ENCODE data around the gene PTEN.

DNA sequence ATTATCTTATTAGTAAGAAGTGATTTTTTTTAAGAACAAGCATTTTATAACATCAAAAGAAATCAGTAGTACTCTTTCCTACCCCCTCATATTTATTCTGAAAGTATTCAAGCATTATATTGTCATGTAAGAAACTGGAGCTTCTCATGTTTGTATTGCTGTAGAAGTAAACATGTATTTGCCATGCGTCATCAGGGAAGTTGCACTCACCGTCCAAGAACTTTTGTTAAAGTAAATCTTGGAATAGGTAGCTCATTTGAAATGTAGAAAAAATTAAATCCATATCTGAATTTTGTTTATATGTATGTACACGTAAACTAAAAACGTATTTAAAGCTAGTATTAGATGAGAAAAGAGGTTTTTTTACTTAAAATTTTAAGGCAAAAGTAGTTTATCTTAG, 96.8 kb downstream of the PTEN start:
- TF ChIP-seq, protein P1, sequence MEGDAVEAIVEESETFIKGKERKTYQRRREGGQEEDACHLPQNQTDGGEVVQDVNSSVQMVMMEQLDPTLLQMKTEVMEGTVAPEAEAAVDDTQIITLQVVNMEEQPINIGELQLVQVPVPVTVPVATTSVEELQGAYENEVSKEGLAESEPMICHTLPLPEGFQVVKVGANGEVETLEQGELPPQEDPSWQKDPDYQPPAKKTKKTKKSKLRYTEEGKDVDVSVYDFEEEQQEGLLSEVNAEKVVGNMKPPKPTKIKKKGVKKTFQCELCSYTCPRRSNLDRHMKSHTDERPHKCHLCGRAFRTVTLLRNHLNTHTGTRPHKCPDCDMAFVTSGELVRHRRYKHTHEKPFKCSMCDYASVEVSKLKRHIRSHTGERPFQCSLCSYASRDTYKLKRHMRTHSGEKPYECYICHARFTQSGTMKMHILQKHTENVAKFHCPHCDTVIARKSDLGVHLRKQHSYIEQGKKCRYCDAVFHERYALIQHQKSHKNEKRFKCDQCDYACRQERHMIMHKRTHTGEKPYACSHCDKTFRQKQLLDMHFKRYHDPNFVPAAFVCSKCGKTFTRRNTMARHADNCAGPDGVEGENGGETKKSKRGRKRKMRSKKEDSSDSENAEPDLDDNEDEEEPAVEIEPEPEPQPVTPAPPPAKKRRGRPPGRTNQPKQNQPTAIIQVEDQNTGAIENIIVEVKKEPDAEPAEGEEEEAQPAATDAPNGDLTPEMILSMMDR (IDR thresholded peaks at IDR 0.05 in 2 of 3, conservative IDR thresholded peaks at IDR 0.05 in 1 of 3; ENCODE audit: borderline replicate concordance in 1 of 3, insufficient read depth in 1 of 3, low read depth in 2 of 3, low read length in 2 of 3) = no peak
- TF ChIP-seq EZH2 (IDR thresholded peaks at IDR 0.05) = no peak
- TF ChIP-seq, protein P2, sequence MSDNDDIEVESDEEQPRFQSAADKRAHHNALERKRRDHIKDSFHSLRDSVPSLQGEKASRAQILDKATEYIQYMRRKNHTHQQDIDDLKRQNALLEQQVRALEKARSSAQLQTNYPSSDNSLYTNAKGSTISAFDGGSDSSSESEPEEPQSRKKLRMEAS (IDR thresholded peaks at IDR 0.05) = no peak
- TF ChIP-seq POLR2A (IDR thresholded peaks at IDR 0.05; ENCODE audit: borderline replicate concordance, extremely low read depth, insufficient read depth, insufficient read length) = no peak
- no peak for TF ChIP-seq POLR2AphosphoS5 (IDR thresholded peaks at IDR 0.05; ENCODE audit: low read depth, low read length)
- no peak for TF ChIP-seq ELF1 (IDR thresholded peaks at IDR 0.05; ENCODE audit: borderline replicate concordance, low read depth)
- no peak for TF ChIP-seq SIN3A (IDR thresholded peaks at IDR 0.05; ENCODE audit: low read depth)
- no peak for TF ChIP-seq EZH2phosphoT487 (IDR thresholded peaks at IDR 0.05; ENCODE audit: borderline replicate concordance)
